HG02623 (cell line): Measurements from ENCODE around the gene RFPL2.
"Not testable (repeated sequence)": the region's sequence is repeated elsewhere in the genome, so short reads cannot be mapped to it uniquely, and the experiment has no call there.

Experiments used
- ATAC-seq: cut with Tn5 transposase; IDR thresholded peaks from one replicate; pipeline ENCODE4 v1.9.1; 2021; ENCODE audit warnings: moderate library complexity; ENCODE audit not compliant: unreplicated experiment

RFPL2 gene

GRCh38 chr22:32175115-32175514 is 29.8 kb downstream of the RFPL2 start:
- no peak for ATAC-seq

GRCh38 chr22:32165681-32166080 is 39.2 kb downstream of the RFPL2 start:
- ATAC-seq: no peak

GRCh38 chr22:32164075-32164860 is 40.6 kb downstream of the RFPL2 start:
- ATAC-seq: no peak

- ATAC-seq: not testable (repeated sequence)
These were observed 44.5 kb downstream of the RFPL2 start for GRCh38 chr22:32160411-32160810.

GRCh38 chr22:32158712-32159533 is 46.0 kb downstream of the RFPL2 start, which contains the start of gene C22orf42:
Gene C22orf42 (minus strand): TSS chr22:32159303. CDS start chr22:32159215, 88 bp downstream.
- ATAC-seq: no peak

- ATAC-seq: not testable (repeated sequence)
These were observed 47.2 kb downstream of the RFPL2 start for GRCh38 chr22:32157632-32158031.

GRCh38 chr22:32154727-32155126 is 50.1 kb downstream of the RFPL2 start:
- not testable (repeated sequence) for ATAC-seq

GRCh38 chr22:32151641-32152040 is 53.2 kb downstream of the RFPL2 start:
- ATAC-seq: not testable (repeated sequence)

- ATAC-seq: not testable (repeated sequence)
These were observed 54.2 kb downstream of the RFPL2 start for GRCh38 chr22:32150647-32151046.

- not testable (repeated sequence) for ATAC-seq
These were observed 56.5 kb downstream of the RFPL2 start for GRCh38 chr22:32148372-32148771.

GRCh38 chr22:32147128-32147527 is 57.7 kb downstream of the RFPL2 start:
- not testable (repeated sequence) for ATAC-seq

GRCh38 chr22:32144496-32145274 is 60.2 kb downstream of the RFPL2 start:
- no peak for ATAC-seq

- no peak for ATAC-seq
These were observed 62.3 kb downstream of the RFPL2 start for GRCh38 chr22:32142600-32142999.

GRCh38 chr22:32140688-32141087 is 64.2 kb downstream of the RFPL2 start:
- not testable (repeated sequence) for ATAC-seq
